Kidney epithelial cell (primary cell): Measurements from ENCODE around the gene SYMPK. TPM values are rescaled to one million over a fixed set of nuclear protein-coding genes. Genes with fewer than 3 reads are reported as not detected.

Source experiments
- DNase-seq: peaks from one replicate; pipeline ENCODE4 v3.0.0-alpha.2; 2010; ENCODE audit warnings: low read depth
- H3K27me3 ChIP-seq: 2 replicates; pipeline ENCODE4 v1.6.0; 2011; ENCODE audit warnings: low read length; ENCODE audit not compliant: control insufficient read depth, insufficient read depth
- H3K36me3 ChIP-seq: 2 replicates; pipeline ENCODE4 v1.5.1; 2011; ENCODE audit warnings: low read length; ENCODE audit not compliant: control insufficient read depth, insufficient read depth
- H3K4me3 ChIP-seq: 2 replicates; pipeline ENCODE4 v1.5.1; 2011; ENCODE audit warnings: low read depth, mild to moderate bottlenecking, control low read depth, low read length
- total RNA-seq: library from RNA; depleted of rRNA; stranded (reverse); fragments of >200 nt; gene quantifications from 2 replicates; pipeline ENCODE4 v1.2.3, GENCODE V29; 2015
- TF ChIP-seq, protein P1 (sequence below): IDR thresholded peaks from 2 replicates; pipeline ENCODE4 v1.5.1; 2011; ENCODE audit warnings: mild to moderate bottlenecking, moderate library complexity, low read length, control low read depth, inconsistent platforms; ENCODE audit not compliant: insufficient read depth, poor library complexity, severe bottlenecking

SYMPK gene
- total RNA-seq, 1 donor from 2014 or later = 32.2 TPM

GRCh38 chr19:45772912-45773311 is 90.0 kb downstream of the SYMPK start:
- no peaks in the 10 kb centered on the region for H3K27me3 ChIP-seq
- no peak overlapping the region for H3K4me3 ChIP-seq
- DNase-seq = no peak
- TF ChIP-seq, protein P1, sequence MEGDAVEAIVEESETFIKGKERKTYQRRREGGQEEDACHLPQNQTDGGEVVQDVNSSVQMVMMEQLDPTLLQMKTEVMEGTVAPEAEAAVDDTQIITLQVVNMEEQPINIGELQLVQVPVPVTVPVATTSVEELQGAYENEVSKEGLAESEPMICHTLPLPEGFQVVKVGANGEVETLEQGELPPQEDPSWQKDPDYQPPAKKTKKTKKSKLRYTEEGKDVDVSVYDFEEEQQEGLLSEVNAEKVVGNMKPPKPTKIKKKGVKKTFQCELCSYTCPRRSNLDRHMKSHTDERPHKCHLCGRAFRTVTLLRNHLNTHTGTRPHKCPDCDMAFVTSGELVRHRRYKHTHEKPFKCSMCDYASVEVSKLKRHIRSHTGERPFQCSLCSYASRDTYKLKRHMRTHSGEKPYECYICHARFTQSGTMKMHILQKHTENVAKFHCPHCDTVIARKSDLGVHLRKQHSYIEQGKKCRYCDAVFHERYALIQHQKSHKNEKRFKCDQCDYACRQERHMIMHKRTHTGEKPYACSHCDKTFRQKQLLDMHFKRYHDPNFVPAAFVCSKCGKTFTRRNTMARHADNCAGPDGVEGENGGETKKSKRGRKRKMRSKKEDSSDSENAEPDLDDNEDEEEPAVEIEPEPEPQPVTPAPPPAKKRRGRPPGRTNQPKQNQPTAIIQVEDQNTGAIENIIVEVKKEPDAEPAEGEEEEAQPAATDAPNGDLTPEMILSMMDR = no peak
- peaks cover 7% of the 10 kb centered on the region for H3K36me3 ChIP-seq

DNA sequence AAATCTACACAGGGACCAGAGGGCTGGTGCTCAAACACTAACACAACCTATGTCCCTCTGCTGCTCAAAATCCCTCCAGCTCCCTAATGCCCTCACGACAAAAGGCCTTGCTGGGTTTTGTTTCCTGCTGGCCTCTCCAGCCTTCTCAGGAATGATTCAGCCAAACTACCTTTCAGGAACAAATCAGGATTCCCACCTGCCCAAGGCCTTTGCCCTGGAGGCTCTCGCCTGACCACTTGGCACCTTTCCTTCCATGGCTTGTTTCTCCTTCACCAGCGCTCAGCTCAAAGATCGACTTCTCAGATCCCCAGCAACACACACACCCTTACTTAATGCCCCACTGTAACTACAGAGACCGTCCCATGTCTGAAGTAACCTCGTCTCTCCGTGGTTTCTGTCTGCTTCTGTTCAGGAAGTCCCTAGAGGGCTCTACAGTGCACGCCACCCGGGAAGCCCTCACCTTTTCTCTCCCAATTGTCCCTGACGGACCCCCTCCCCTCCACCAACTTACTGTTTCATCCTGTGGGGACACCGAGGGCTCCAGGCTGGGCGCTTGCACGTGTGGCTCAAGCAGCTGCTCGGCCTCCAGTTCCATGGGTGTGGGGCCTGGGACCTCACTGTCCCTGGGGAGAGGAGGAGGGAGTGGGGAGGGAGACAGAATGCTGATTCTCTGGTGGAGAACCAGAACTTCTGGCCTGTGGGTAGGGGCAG is 90.7 kb downstream of the SYMPK start:
- Histone ChIP-seq H3K36me3 (peaks cover 5% of the 10 kb centered on the region), H3K4me3 (no peak overlapping the region), H3K27me3 (no peaks in the 10 kb centered on the region)
- TF ChIP-seq, protein P1 = no peak
- DNase-seq = no peak

GRCh38 chr19:45771311-45771933 is 91.5 kb downstream of the SYMPK start:
- no peaks in the 10 kb centered on the region for H3K27me3 ChIP-seq
- peaks cover 1% of the 10 kb centered on the region for H3K36me3 ChIP-seq
- no peak for DNase-seq
- H3K4me3 ChIP-seq = no peak overlapping the region
- TF ChIP-seq, protein P1 = peak; percentile 2

- H3K27me3 ChIP-seq = no peaks in the 10 kb centered on the region
- TF ChIP-seq, protein P1 = peak; percentile 90
- peak overlapping the region; percentile 43 for H3K4me3 ChIP-seq
- DNase-seq = peak; percentile 91
- H3K36me3 ChIP-seq = peaks cover 1% of the 10 kb centered on the region
Observed at GRCh38 chr19:45770192-45771101, 92.5 kb downstream of the SYMPK start.

DNA sequence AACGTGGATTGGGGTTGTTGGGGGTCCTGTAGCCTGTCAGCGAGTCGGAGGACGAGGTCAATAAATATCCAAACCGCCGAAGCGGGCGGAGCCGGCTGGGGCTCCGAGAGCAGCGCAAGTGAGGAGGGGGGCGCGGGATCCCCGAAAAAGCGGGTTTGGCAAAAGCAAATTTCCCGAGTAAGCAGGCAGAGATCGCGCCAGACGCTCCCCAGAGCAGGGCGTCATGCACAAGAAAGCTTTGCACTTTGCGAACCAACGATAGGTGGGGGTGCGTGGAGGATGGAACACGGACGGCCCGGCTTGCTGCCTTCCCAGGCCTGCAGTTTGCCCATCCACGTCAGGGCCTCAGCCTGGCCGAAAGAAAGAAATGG is 93.1 kb downstream of the SYMPK start:
- DNase-seq = no peak
- TF ChIP-seq, protein P1 = no peak
- peak overlapping the region; percentile 43 for H3K4me3 ChIP-seq
- H3K36me3 ChIP-seq = peaks cover 1% of the 10 kb centered on the region
- H3K27me3 ChIP-seq = no peaks in the 10 kb centered on the region
